Uterus (tissue), 4 donors: Measurements from ENCODE around the gene KNG1. TPM values are rescaled to one million over a fixed set of nuclear protein-coding genes. Genes with fewer than 3 reads are reported as not detected.

ENCODE experiments used
- DNase-seq, 2 donors: peaks; one replicate each; pipeline ENCODE4 v3.0.0-alpha.2; 2019 to 2020
- H3K27ac ChIP-seq, 2 donors: fragments of 200-600 bp; sonication (generic); 1 replicate in 1 of 2; 2 replicates in 1 of 2; pipeline ENCODE4 v1.5.1; 2016 to 2018
- H3K27me3 ChIP-seq, 2 donors: fragments of 200-600 bp; sonication (generic); one replicate each; pipeline ENCODE4 v1.5.1; 2018 to 2019; ENCODE audit warnings: control low read depth in 1 of 2
- H3K36me3 ChIP-seq, 2 donors: fragments of 200-600 bp; sonication (generic); one replicate each; pipeline ENCODE4 v1.5.1; 2019; ENCODE audit warnings: control low read depth in 1 of 2
- H3K4me1 ChIP-seq, 2 donors: fragments of 200-600 bp; sonication (generic); one replicate each; pipeline ENCODE4 v1.5.1; 2018 to 2019; ENCODE audit warnings: control low read depth in 1 of 2
- H3K4me3 ChIP-seq, 2 donors: fragments of 200-600 bp; sonication (generic); 1 replicate in 1 of 2; 2 replicates in 1 of 2; pipeline ENCODE4 v1.5.1; 2018 to 2019; ENCODE audit warnings: mild to moderate bottlenecking in 1 of 2
- H3K9me3 ChIP-seq, 2 donors: fragments of 200-600 bp; sonication (generic); one replicate each; pipeline ENCODE4 v1.5.1; 2019; ENCODE audit warnings: control low read depth in 1 of 2
- CTCF ChIP-seq, 4 experiments: fragments of 200-600 bp in 2 of 4; fragments of 450-650 bp in 2 of 4; sonication (generic) in 2 of 4; IDR thresholded peaks; one replicate each; pipeline ENCODE4 v1.5.1; 2016 to 2019; ENCODE audit warnings: antibody characterized with exemption in 4 of 4, mild to moderate bottlenecking in 2 of 4, moderate library complexity in 1 of 4
- POLR2A ChIP-seq, 2 donors: fragments of 450-650 bp; IDR thresholded peaks; one replicate each; pipeline ENCODE4 v1.6.1; 2016; ENCODE audit warnings: antibody characterized with exemption in 2 of 2, mild to moderate bottlenecking in 1 of 2, moderate library complexity in 1 of 2
- intact Hi-C: fragments of 100-400 bp; cut with DNase I; formaldehyde crosslinking; loops from one replicate; pipeline ENCODE4 v1.15.1; 2023; ENCODE audit warnings: low total_unique reads
- total RNA-seq, 4 donors: library from RNA; depleted of rRNA in 3 of 4; stranded (reverse); fragments of >200 nt in 3 of 4; gene quantifications; one replicate each; pipeline versions ENCODE4 v1.1.0 to v1.2.4, GENCODE V29; 2014 to 2023
- donor health status: DM: yes; HTN: yes; CAD: no.

The KNG1 gene
- total RNA-seq, 4 donors from 2014 or later = not detected

GRCh38 chr3:186772701-186773417 is 55.7 kb downstream of the KNG1 start:
- peak; percentile 20 to 32 for DNase-seq
- Histone ChIP-seq H3K27me3 (no peaks in the 10 kb centered on the region), H3K4me3 (peak overlapping the region; percentile 12 to 30), H3K36me3 (no peaks in the 10 kb centered on the region), H3K9me3 (no peaks in the 10 kb centered on the region), H3K27ac (no peak overlapping the region), H3K4me1 (no peaks in the 10 kb centered on the region)
- no peak for TF ChIP-seq CTCF (IDR thresholded peaks at IDR 0.05)
- TF ChIP-seq POLR2A (IDR thresholded peaks at IDR 0.05) = no peak
- intact Hi-C loops = no loop called here

- DNase-seq = no peak
- no peaks in the 10 kb centered on the region for H3K9me3 ChIP-seq
- H3K27me3 ChIP-seq = no peaks in the 10 kb centered on the region
- no peak overlapping the region for H3K4me3 ChIP-seq
- H3K4me1 ChIP-seq = no peaks in the 10 kb centered on the region
- H3K36me3 ChIP-seq = no peaks in the 10 kb centered on the region
- no peak overlapping the region for H3K27ac ChIP-seq
- intact Hi-C loops = no loop called here
- TF ChIP-seq CTCF (IDR thresholded peaks at IDR 0.05) = no peak
- no peak for TF ChIP-seq POLR2A (IDR thresholded peaks at IDR 0.05)
Observed at GRCh38 chr3:186775999-186776398, 58.8 kb downstream of the KNG1 start.

GRCh38 chr3:186779204-186779603 is 62.0 kb downstream of the KNG1 start:
- H3K9me3 ChIP-seq = no peaks in the 10 kb centered on the region
- no peaks in the 10 kb centered on the region for H3K36me3 ChIP-seq
- no peak for DNase-seq
- peaks cover 0 to 6% of the 10 kb centered on the region in 2 donors for H3K4me1 ChIP-seq
- intact Hi-C loops = no loop called here
- H3K27ac ChIP-seq = no peak overlapping the region
- H3K27me3 ChIP-seq = no peaks in the 10 kb centered on the region
- no peak overlapping the region for H3K4me3 ChIP-seq
- TF ChIP-seq CTCF (IDR thresholded peaks at IDR 0.05) (no peak), POLR2A (IDR thresholded peaks at IDR 0.05) (no peak)

GRCh38 chr3:186782542-186783057 is 65.4 kb downstream of the KNG1 start:
- TF ChIP-seq CTCF (IDR thresholded peaks at IDR 0.05) = no peak
- TF ChIP-seq POLR2A (IDR thresholded peaks at IDR 0.05) = no peak
- Histone ChIP-seq H3K9me3 (no peaks in the 10 kb centered on the region), H3K4me1 (peaks cover 0 to 23% of the 10 kb centered on the region in 2 donors), H3K4me3 (peak overlapping the region; percentile 79 to 84), H3K27ac (peak overlapping the region; percentile 97 to 100), H3K27me3 (no peaks in the 10 kb centered on the region), H3K36me3 (no peaks in the 10 kb centered on the region)
- DNase-seq = no peak
- intact Hi-C loops = no loop called here

- peak within 1 kb of the TSS; percentile 97 to 100 for H3K27ac ChIP-seq
- no peaks in the 10 kb centered on the region for H3K27me3 ChIP-seq
- H3K9me3 ChIP-seq = no peaks in the 10 kb centered on the region
- peak; percentile 88 for DNase-seq
- intact Hi-C loops = no loop called here
- TF ChIP-seq CTCF (IDR thresholded peaks at IDR 0.05) (peak in 1 of 4 experiments; percentile 18), POLR2A (IDR thresholded peaks at IDR 0.05) (peak; percentile 49 to 57)
- H3K4me1 ChIP-seq = peaks cover 0 to 23% of the 10 kb centered on the region in 2 donors
- peak within 1 kb of the TSS; percentile 79 to 84 for H3K4me3 ChIP-seq
- no peaks in the 10 kb centered on the region for H3K36me3 ChIP-seq
Observed at GRCh38 chr3:186783058-186783730, 66.0 kb downstream of the KNG1 start, which contains the start of gene EIF4A2. Gene EIF4A2, plus strand, starts transcription at chr3:186783577. Its CDS starts 34 bp downstream, at chr3:186783611.
